GM12892 (cell line): ENCODE measurements around the gene CTDP1.
"Not testable (repeated sequence)": the region's sequence is repeated elsewhere in the genome, so short reads cannot be mapped to it uniquely, and the experiment has no call there.

Experiments
- POLR2A ChIP-seq: IDR thresholded peaks from 2 replicates; pipeline ENCODE4 v1.6.1; 2011; ENCODE audit warnings: low read depth, low read length, control low read depth
- POLR2AphosphoS5 ChIP-seq: IDR thresholded peaks from 2 replicates; pipeline ENCODE4 v1.6.1; 2011; ENCODE audit warnings: low read depth, low read length, control low read depth
- TAF1 ChIP-seq: IDR thresholded peaks from 2 replicates; pipeline ENCODE4 v1.6.1; 2011; ENCODE audit warnings: low read depth, mild to moderate bottlenecking, control low read depth, low read length, borderline replicate concordance

GRCh38 chr18:79719478-79720358 is 40.1 kb downstream of the CTDP1 start:
- TF ChIP-seq TAF1, POLR2AphosphoS5, POLR2A: not testable (repeated sequence)
